Germinal center (tissue), 1 donor: ENCODE measurements around the gene FMNL3.
"Not testable (repeated sequence)": the region's sequence is repeated elsewhere in the genome, so short reads cannot be mapped to it uniquely, and the experiment has no call there.

Experiments
- DNase-seq: peaks from one replicate; pipeline ENCODE4 v3.0.0; 2012; ENCODE audit warnings: mixed read lengths, low spot score

The FMNL3 gene

DNA sequence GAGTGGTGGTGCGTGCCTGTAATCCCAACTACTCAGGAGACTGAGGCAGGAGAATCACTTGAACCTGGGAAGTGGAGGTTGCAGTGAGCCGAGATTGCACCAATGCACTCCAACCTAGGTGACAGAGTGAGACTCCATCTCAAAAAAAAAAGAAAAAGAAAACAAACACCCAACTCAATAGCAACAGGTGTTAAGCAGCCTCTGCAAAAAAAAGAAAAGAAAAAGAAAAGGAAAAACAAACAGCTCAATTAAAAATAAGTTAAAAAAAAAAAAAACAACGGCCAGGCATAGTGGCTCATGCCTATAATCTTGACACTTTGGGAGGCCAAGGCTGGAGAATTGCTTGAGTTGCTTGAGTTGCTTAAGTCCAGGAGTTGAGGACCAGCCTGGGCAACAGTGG lies 10.6 kb upstream of the FMNL3 start:
- not testable (repeated sequence) for DNase-seq

- DNase-seq = peak; percentile 55
Measured at GRCh38 chr12:49716553-49716952, 9.3 kb upstream of the FMNL3 start.

DNA sequence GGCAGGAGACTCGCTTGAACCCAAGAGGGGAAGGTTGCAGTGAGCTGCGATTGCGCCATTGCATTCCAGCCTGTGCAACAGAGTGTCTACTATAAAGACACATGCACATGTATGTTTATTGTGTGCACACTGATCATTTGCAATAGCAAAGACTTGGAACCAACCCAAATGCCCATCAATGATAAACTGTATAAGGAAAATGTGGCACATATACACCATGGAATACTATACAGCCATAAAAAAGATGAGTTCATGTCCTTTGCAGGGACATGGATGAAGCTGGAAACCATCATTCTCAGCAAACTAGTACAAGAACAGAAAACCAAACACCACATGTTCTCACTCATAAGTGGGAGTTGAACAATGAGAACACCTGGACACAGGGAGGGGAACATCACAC lies 6.7 kb upstream of the FMNL3 start:
- DNase-seq = not testable (repeated sequence)

DNA sequence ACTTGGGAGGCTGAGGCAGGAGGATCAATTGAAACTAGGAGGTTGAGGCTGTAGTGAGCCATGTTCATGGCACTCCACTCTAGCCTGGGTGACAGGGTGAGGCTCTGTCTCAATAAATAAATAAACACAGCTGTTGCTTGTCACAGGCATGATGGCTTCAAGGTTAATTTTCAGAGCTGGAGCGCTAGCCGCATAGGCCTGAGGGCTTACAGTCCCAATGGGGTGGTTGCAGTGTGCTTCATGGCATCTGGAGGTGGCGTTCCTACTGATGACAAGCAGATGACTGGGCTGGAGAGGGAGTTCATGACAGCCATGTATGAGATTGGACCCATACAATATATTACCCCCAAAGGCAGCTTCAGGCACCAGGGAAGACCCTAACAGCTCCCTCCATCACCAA lies 1.6 kb upstream of the FMNL3 start:
- DNase-seq = no peak

GRCh38 chr12:49707812-49708147 lies 575 bp upstream of the FMNL3 start:
- no peak for DNase-seq

DNA sequence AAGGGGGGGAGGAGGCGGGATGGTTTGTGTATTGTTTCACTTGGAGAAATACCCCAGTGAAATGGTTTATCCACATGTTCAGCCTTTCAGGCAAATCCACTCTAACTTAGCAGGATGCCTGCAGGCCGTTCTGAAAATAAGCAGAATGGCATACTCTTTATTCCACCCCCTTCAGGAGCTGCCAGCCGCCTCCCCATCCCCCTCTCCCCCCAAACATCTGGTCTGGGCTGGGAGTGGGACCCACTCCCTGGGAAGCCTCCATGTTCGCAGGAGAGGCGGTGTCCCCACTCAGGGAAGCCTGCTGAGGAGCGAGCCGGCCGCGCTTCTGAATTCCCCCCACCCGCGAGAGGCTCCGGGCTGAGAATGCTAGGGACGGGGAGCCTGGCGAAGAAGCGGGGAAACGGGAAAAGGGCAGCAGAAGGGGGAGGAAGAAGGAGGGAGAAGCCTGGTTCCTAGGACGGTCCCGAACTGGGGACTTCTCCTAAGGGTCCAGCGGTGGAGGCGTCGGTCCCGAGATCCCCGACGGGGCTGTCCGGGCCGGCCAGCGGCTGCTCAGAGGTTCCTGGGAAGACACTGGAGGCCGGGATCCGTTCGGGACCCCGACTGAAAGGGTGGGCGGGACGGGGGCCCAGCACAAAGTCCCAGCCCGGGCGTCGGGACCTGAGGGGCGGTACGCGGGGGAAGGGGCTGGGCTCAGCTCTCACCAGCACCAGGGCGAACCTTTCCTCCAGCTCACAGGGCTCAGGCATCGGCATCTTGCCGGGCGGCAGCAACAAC lies 666 bp downstream of the FMNL3 start:
- DNase-seq = peak; percentile 38

- no peak for DNase-seq
Measured at GRCh38 chr12:49705479-49706134, 1.6 kb downstream of the FMNL3 start.

DNA sequence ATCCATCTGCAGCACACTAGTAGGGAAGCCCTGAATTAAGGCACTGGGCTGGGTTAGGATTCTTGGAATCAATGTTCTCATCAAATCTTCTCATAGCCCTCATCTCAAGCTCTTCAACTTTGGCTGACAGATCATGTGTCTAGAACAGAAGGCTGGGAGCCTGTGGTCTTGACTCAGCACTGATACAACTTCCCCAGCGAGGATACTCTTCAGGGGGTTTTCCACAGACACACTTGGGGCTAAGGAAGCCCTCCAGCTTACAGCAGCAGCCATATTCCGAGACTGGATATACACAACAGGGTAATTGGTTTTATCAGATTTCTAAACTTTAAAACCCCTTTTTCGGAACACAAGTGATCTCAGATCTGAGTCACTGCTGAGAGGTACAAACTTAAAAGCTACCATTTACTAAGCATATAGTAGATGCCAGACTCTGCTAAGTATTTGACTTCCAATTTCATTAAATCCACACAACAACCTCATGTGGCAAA lies 3.5 kb downstream of the FMNL3 start:
- DNase-seq = no peak

GRCh38 chr12:49702676-49703215 lies 4.5 kb downstream of the FMNL3 start:
- DNase-seq = no peak

- no peak for DNase-seq
Measured at GRCh38 chr12:49702009-49702408, 5.2 kb downstream of the FMNL3 start.

GRCh38 chr12:49698619-49699545 lies 8.3 kb downstream of the FMNL3 start:
- DNase-seq = peak; percentile 72

- no peak for DNase-seq
Measured at GRCh38 chr12:49697808-49698207, 9.4 kb downstream of the FMNL3 start.

- DNase-seq = no peak
Measured at GRCh38 chr12:49696723-49697122, 10.5 kb downstream of the FMNL3 start.

GRCh38 chr12:49693931-49694444 lies 13.2 kb downstream of the FMNL3 start:
- no peak for DNase-seq

GRCh38 chr12:49692851-49693250 lies 14.4 kb downstream of the FMNL3 start:
- DNase-seq = no peak

GRCh38 chr12:49689785-49690184 lies 17.4 kb downstream of the FMNL3 start:
- DNase-seq = no peak

GRCh38 chr12:49689237-49689636 lies 18.0 kb downstream of the FMNL3 start:
- no peak for DNase-seq

DNA sequence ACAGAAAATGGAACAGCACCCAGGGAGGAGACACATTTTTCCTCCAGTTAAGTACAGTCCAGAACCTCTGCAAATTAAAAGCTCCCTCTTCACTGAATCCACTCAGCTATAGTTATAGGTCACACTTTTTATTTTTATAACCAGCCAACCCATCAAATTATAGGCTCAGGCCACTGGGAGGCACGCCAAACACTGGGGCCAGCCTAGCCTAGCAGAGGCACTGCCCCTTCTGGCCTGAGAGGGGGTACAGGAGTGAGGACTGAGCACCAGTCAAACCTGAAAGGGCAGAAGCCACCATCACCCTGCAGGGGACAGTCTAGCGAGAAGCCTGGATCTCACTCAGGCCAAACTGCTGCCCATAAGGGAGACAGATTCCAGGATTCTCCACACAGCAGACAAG lies 19.3 kb downstream of the FMNL3 start:
- DNase-seq = no peak

DNA sequence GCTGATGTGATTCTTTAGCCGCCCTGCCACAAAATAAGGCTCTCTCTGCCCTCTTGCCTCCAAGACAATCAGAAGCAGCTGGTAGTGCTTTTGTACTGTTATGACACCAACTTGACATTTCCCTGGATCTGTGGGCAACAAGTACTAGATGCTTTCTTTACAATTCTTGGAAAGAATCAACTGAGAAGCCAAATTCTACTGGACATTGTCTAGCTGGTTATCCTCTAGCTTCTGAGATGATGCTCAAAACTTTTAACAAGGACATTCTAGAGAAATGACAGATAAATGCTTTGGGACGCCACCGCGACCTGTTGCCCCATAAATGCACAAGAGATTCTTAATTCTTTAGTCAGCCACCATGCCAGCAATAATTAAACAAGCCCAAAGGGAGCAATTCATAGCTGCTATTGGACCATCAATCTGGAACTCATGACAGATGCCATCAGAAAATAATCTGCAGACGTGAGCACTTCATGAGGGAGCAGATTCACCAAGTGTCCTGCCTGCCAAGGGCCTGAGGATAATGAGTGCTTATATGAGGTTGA lies 22.8 kb downstream of the FMNL3 start:
- DNase-seq = no peak

GRCh38 chr12:49683599-49684309 lies 23.5 kb downstream of the FMNL3 start:
- DNase-seq = no peak

DNA sequence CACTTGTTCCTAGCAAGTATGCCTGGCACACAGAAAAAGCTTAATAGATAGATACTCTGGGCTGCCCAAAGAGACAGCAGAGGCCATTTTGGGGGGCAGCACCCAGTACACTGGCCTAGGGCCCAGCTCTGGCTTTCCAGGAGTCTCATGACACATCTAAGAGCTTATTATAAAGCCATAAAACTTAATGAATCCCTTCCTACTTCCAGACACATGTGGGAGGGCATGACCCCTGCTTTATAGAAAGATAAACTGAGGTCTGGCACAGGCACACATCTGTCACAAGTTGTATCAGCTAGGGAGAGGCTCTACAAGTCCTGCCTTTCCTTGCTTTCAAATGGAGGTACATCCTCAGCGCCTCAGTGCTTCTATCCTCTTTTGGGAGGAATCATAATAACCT lies 27.1 kb downstream of the FMNL3 start:
- no peak for DNase-seq
